IMR-90 (cell line): ENCODE data around the gene OGFR. TPM values are rescaled to one million over a fixed set of nuclear protein-coding genes. Genes with fewer than 3 reads are reported as not detected.

Experiments
- ATAC-seq: fragments of 200-7000 bp; cut with Tn5 transposase; 2 replicates; pipeline ENCODE4 v1.9.1; 2020; ENCODE audit warnings: low read depth, mild to moderate bottlenecking, moderate library complexity
- BruUV-seq: library from RNA; stranded (reverse); fragments of 400-500 nt; replicated peaks from 2 replicates; lab custom pipeline; 2021; lab: Mats Ljungman, UMichigan
- CTCF ChIA-PET: fragments of 300-600 bp; formaldehyde crosslinking; extraction: SDS; loops from one replicate; lab custom pipeline; 2021; ENCODE audit warnings: antibody characterized with exemption; lab: Yijun Ruan, JAX
- POLR2A ChIA-PET: fragments of 300-600 bp; sonication (Branson Sonifier 250); formaldehyde crosslinking; loops from one replicate; lab custom pipeline; 2022; ENCODE audit warnings: antibody characterized with exemption; ENCODE audit not compliant: unreplicated experiment; lab: Charles Lee
- DNase-seq: peaks from one replicate; pipeline ENCODE4 v3.0.0; 2013
- H2AFZ ChIP-seq: replicated peaks from 2 replicates; pipeline ENCODE3; 2013; ENCODE audit warnings: low read length, mild to moderate bottlenecking; ENCODE audit not compliant: poor library complexity
- H2AK5ac ChIP-seq: 2 replicates; pipeline ENCODE4 v1.6.1; 2013; ENCODE audit warnings: low read depth, low read length, inconsistent platforms
- H2AK9ac ChIP-seq: replicated peaks from 2 replicates; pipeline ENCODE3; 2013; ENCODE audit warnings: mild to moderate bottlenecking, low read depth, low read length, moderate library complexity; ENCODE audit not compliant: poor library complexity
- H2BK120ac ChIP-seq: 2 replicates; pipeline ENCODE4 v1.6.1; 2013; ENCODE audit warnings: low read depth, low read length, inconsistent platforms
- H2BK15ac ChIP-seq: 3 replicates; pipeline ENCODE4 v1.6.1; 2013; ENCODE audit warnings: low read depth, low read length, inconsistent platforms
- H2BK20ac ChIP-seq: 2 replicates; pipeline ENCODE4 v1.6.1; 2013; ENCODE audit warnings: low read depth, mild to moderate bottlenecking, inconsistent platforms, low read length, moderate library complexity
- H2BK5ac ChIP-seq: 2 replicates; pipeline ENCODE4 v1.6.1; 2013; ENCODE audit warnings: mild to moderate bottlenecking, low read depth, low read length, inconsistent platforms; ENCODE audit not compliant: poor library complexity, severe bottlenecking
- H3K14ac ChIP-seq: replicated peaks from 2 replicates; pipeline ENCODE4 v1.6.1; 2013; ENCODE audit warnings: low read depth, low read length, inconsistent platforms
- H3K18ac ChIP-seq: 2 replicates; pipeline ENCODE4 v1.6.1; 2013; ENCODE audit warnings: low read depth, low read length, control low read depth
- H3K23ac ChIP-seq: 2 replicates; pipeline ENCODE4 v1.6.1; 2013; ENCODE audit warnings: low read depth, low read length, inconsistent platforms
- H3K27ac ChIP-seq: 2 replicates; pipeline ENCODE4 v1.5.1; 2013; ENCODE audit warnings: mild to moderate bottlenecking, control low read depth, low read length; ENCODE audit not compliant: insufficient read depth
- H3K27me3 ChIP-seq: 2 replicates; pipeline ENCODE4 v1.6.1; 2013; ENCODE audit warnings: low read length; ENCODE audit not compliant: control insufficient read depth, insufficient read depth
- H3K36me3 ChIP-seq: 2 replicates; pipeline ENCODE4 v1.6.1; 2013; ENCODE audit warnings: low read length, mixed read lengths; ENCODE audit not compliant: control insufficient read depth, insufficient read depth
- H3K4ac ChIP-seq: 2 replicates; pipeline ENCODE4 v1.6.1; 2013; ENCODE audit warnings: low read depth, low read length, inconsistent platforms
- H3K4me1 ChIP-seq: 2 replicates; pipeline ENCODE4 v1.6.1; 2013; ENCODE audit warnings: low read length, mixed read lengths; ENCODE audit not compliant: control insufficient read depth, insufficient read depth
- H3K4me2 ChIP-seq: 2 replicates; pipeline ENCODE4 v1.6.1; 2013; ENCODE audit warnings: low read depth, mild to moderate bottlenecking, control low read depth, low read length, moderate library complexity
- H3K4me3 ChIP-seq: 2 replicates; pipeline ENCODE4 v1.5.1; 2013; ENCODE audit warnings: low read depth, mild to moderate bottlenecking, control low read depth, low read length, moderate library complexity; ENCODE audit not compliant: insufficient read depth
- H3K56ac ChIP-seq: 2 replicates; pipeline ENCODE4 v1.6.1; 2013; ENCODE audit warnings: low read length, inconsistent platforms; ENCODE audit not compliant: insufficient read depth; ENCODE audit errors: extremely low read depth
- H3K79me1 ChIP-seq, 2 experiments: 2 replicates each; pipeline ENCODE4 v1.6.1; 2013; ENCODE audit warnings: low read length in 2 of 2, inconsistent platforms in 1 of 2, low read depth in 1 of 2
- H3K9ac ChIP-seq: 2 replicates; pipeline ENCODE4 v1.6.1; 2013; ENCODE audit warnings: low read depth, low read length, control low read depth
- H3K9me1 ChIP-seq: 2 replicates; pipeline ENCODE4 v1.6.1; 2013; ENCODE audit warnings: low read length, inconsistent platforms; ENCODE audit not compliant: insufficient read depth
- H3K9me3 ChIP-seq: 2 replicates; pipeline ENCODE4 v1.6.1; 2013; ENCODE audit warnings: low read length; ENCODE audit not compliant: control insufficient read depth, insufficient read depth
- H4K20me1 ChIP-seq: 2 replicates; pipeline ENCODE4 v1.6.1; 2013; ENCODE audit warnings: low read length, inconsistent platforms; ENCODE audit not compliant: insufficient read depth
- H4K5ac ChIP-seq: 2 replicates; pipeline ENCODE4 v1.6.1; 2013; ENCODE audit warnings: mild to moderate bottlenecking, low read depth, low read length, control low read depth
- H4K8ac ChIP-seq, 2 experiments: 2 replicates each; pipeline ENCODE4 v1.6.1; 2013; ENCODE audit warnings: low read depth in 2 of 2, low read length in 2 of 2, control low read depth in 1 of 2, inconsistent platforms in 1 of 2
- H4K91ac ChIP-seq: 2 replicates; pipeline ENCODE4 v1.6.1; 2013; ENCODE audit warnings: low read depth, low read length, inconsistent platforms; ENCODE audit not compliant: insufficient read depth
- FOS ChIP-seq: fragments of 150-350 bp; IDR thresholded peaks from 2 replicates; pipeline ENCODE4 v1.6.1; 2016; ENCODE audit warnings: low read depth, low read length
- POLR2A ChIP-seq: IDR thresholded peaks from 2 replicates; pipeline ENCODE4 v1.6.1; 2012; ENCODE audit warnings: mild to moderate bottlenecking, low read depth, low read length
- WGBS, 2 experiments: methylation state at CpG; one replicate each; pipeline versions ENCODE4 v1.1.5 to v1.1.7; 2013; ENCODE audit warnings: missing lambda C conversion rate in 2 of 2; ENCODE audit not compliant: insufficient read length in 1 of 2; ENCODE audit errors: extremely low coverage in 2 of 2; 5-methylcytosine and 5-hydroxymethylcytosine counted together
- dilution Hi-C: fragments of 300-500 bp; cut with HindIII; formaldehyde crosslinking; loops from one replicate; pipeline ENCODE4 v1.14.3; 2018; ENCODE audit warnings: low sequenced_read_pairs; ENCODE audit not compliant: unreplicated experiment
- in situ Hi-C: fragments of 300-500 bp; cut with MboI; formaldehyde crosslinking; loops from 3 replicates; pipeline ENCODE4 v1.14.3; 2019; ENCODE audit warnings: low sequenced_read_pairs, inconsistent platforms, mixed read lengths
- intact Hi-C: fragments of 100-400 bp; cut with micrococcal nuclease; formaldehyde crosslinking; loops from 2 replicates; pipeline ENCODE4 v1.10.0; 2022
- polyA plus RNA-seq, 3 experiments: library from polyadenylated mRNA; depleted of rRNA; stranded (reverse); fragments of >200 nt; gene quantifications; 2 replicates each; pipeline ENCODE4 v1.2.3, GENCODE V29; 2012; ENCODE audit warnings: low replicate concordance in 1 of 3
- total RNA-seq: library from RNA; depleted of rRNA; stranded (reverse); fragments of >200 nt; gene quantifications from 2 replicates; pipeline ENCODE4 v1.2.3, GENCODE V29; 2012

The OGFR gene
- total and polyA plus RNA-seq, 2 of the 4 experiments (the other 2 are of a cell fraction) = 22.4 to 30.1 TPM

DNA sequence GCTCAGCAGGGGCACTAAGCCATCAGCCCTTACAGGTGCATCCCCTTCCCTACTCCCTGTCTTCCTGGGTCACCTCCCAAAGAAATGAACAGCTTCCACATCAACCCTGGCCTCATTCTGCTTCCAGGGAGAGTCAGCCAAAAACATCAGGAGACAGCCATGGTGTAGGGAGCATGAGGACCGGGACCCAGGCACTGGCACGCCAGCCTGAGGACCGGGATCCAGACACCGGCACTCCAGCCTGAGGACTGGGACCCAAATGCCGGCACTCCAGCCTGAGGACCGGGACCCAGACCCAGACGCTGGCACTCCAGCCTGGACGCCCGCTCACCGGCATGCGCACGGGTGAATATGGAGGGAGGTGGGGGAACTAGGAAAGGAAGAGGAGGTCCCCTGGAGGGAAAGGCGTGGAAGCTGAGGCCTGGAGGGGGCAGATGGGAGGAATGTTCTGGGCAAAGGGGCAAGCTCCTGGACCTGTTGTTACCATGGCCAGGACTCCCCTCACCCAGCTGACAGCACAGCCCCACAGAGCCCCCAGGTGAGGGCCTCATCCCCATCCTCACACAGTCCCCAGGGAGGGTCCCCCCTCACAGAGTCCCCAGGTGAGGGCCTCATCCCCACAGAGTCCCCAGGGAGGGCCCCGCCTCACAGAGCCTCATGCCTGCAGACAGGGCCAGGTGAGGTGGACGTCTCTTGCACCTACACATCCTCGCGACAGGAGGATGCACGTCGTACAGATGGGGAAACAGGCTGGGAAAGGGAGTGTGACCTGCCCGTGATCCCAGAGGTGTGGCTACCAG, 34.3 kb upstream of the OGFR start:
- no peak overlapping the region for H3K9ac ChIP-seq
- no peak overlapping the region for H3K14ac ChIP-seq
- H2AK9ac ChIP-seq = no peak overlapping the region
- no peak overlapping the region for H2BK15ac ChIP-seq
- H3K9me1 ChIP-seq = peaks cover 4% of the 10 kb centered on the region
- no peak overlapping the region for H4K8ac ChIP-seq
- intact Hi-C loops = no loop called here
- H2BK5ac ChIP-seq = no peak overlapping the region
- WGBS, 2 experiments = 85% methylated on average over 11 of the region's 20 CpGs; no CpG with 5 or more reads in 1 of the 2 experiments
- no peak overlapping the region for H2BK20ac ChIP-seq
- H3K23ac ChIP-seq = no peak overlapping the region
- H3K4me1 ChIP-seq = peaks cover 11% of the 10 kb centered on the region
- no peak overlapping the region for H3K4me2 ChIP-seq
- POLR2A ChIA-PET = no interaction called here
- H4K91ac ChIP-seq = no peak overlapping the region
- H2AFZ ChIP-seq = no peak overlapping the region
- ATAC-seq (no peak), DNase-seq (no peak)
- TF ChIP-seq POLR2A (no peak), FOS (no peak)
- H3K18ac ChIP-seq = no peak overlapping the region
- H3K36me3 ChIP-seq = no peaks in the 10 kb centered on the region
- dilution Hi-C loops = no loop called here
- no peak overlapping the region for H3K56ac ChIP-seq
- no peak overlapping the region for H3K4ac ChIP-seq
- peaks cover 9% of the 10 kb centered on the region; the same call in 1 of the 2 replicates for H3K27me3 ChIP-seq
- no peaks in the 10 kb centered on the region for H4K20me1 ChIP-seq
- BruUV-seq = no TSS peak
- CTCF ChIA-PET = no interaction called here
- no peaks in the 10 kb centered on the region for H3K79me1 ChIP-seq
- no peak overlapping the region for H3K27ac ChIP-seq
- in situ Hi-C loops = no loop called here
- no peak overlapping the region for H2AK5ac ChIP-seq
- no peak overlapping the region for H4K5ac ChIP-seq
- H3K9me3 ChIP-seq = no peaks in the 10 kb centered on the region
- H3K4me3 ChIP-seq = no peak overlapping the region
- H2BK120ac ChIP-seq = no peak overlapping the region
